Mesothelial cell of epicardium (in vitro differentiated cells): Measurements from ENCODE around the gene MLEC. TPM values are rescaled to one million over a fixed set of nuclear protein-coding genes. Genes with fewer than 3 reads are reported as not detected.

Source experiments
- DNase-seq, 2 experiments: peaks; one replicate each; pipeline ENCODE4 v3.0.0; 2021; ENCODE audit warnings: low spot score in 2 of 2; ENCODE audit not compliant: unreplicated experiment in 2 of 2
- H3K27ac Mint-ChIP-seq: 2 replicates; pipeline ENCODE4 v1.8.0; 2021; ENCODE audit warnings: mixed read lengths
- H3K27me3 Mint-ChIP-seq: 2 replicates; pipeline ENCODE4 v1.8.0; 2021; ENCODE audit warnings: low read depth, mixed read lengths
- H3K36me3 Mint-ChIP-seq: 2 replicates; pipeline ENCODE4 v1.8.0; 2021; ENCODE audit warnings: mixed read lengths
- H3K4me1 Mint-ChIP-seq: 2 replicates; pipeline ENCODE4 v1.8.0; 2021; ENCODE audit warnings: mixed read lengths
- H3K4me3 Mint-ChIP-seq: 2 replicates; pipeline ENCODE4 v1.8.0; 2021; ENCODE audit warnings: mild to moderate bottlenecking, moderate library complexity, mixed read lengths
- H3K9me3 Mint-ChIP-seq: 2 replicates; pipeline ENCODE4 v1.8.0; 2021; ENCODE audit warnings: mixed read lengths
- total RNA-seq: library from RNA; stranded (reverse); gene quantifications from 3 replicates; pipeline ENCODE4 v1.2.1, GENCODE V29; 2021
- TF ChIP-seq, protein P1 (sequence below): fragments of 200-600 bp; sonication (generic); IDR thresholded peaks from one replicate; pipeline ENCODE4 v1.5.0; 2021; ENCODE audit warnings: antibody characterized with exemption; ENCODE audit not compliant: unreplicated experiment

MLEC gene
- total RNA-seq, 1 donor from 2014 or later: 174 TPM

DNA sequence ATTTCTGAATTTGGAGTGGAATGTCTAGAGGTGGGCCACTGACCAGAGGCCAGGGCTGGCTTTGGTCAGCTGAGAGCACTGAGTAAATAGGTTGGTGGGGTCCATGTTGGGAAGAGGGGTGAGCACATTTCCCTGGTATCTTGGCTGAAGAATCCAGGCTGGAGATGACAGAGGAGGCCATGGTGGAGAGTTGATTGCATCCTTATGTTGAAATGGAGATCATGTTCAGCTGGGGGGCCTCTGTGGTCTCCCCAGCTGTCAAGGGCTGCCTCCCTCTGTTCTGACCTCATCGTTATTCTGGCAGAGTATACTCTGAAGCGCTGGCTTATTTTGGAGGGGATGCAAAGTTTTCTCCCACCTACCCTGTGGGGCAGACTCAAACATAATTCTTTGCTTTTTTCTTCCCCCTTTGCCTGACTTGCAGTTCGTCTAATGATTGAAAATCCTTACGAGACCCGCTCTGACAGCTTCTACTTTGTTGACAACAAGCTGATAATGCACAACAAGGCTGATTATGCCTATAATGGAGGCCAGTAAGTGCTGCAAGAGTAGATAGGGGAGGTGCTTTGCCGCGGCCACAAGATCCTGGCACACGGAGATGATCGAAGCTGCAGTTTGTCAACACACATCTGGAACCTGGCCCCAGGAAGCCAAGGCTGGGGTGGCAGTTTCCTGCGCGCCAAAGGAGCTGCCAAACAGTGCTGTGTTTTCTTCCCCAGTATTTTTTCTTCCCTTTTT lies 32.7 kb downstream of the MLEC start:
- Mint-ChIP-seq H3K36me3 (peaks cover 43% of the 10 kb centered on the region), H3K27ac (no peak overlapping the region), H3K27me3 (no peaks in the 10 kb centered on the region), H3K9me3 (no peaks in the 10 kb centered on the region), H3K4me3 (no peak overlapping the region), H3K4me1 (peaks cover 2% of the 10 kb centered on the region)
- no peak for DNase-seq
- TF ChIP-seq, protein P1, sequence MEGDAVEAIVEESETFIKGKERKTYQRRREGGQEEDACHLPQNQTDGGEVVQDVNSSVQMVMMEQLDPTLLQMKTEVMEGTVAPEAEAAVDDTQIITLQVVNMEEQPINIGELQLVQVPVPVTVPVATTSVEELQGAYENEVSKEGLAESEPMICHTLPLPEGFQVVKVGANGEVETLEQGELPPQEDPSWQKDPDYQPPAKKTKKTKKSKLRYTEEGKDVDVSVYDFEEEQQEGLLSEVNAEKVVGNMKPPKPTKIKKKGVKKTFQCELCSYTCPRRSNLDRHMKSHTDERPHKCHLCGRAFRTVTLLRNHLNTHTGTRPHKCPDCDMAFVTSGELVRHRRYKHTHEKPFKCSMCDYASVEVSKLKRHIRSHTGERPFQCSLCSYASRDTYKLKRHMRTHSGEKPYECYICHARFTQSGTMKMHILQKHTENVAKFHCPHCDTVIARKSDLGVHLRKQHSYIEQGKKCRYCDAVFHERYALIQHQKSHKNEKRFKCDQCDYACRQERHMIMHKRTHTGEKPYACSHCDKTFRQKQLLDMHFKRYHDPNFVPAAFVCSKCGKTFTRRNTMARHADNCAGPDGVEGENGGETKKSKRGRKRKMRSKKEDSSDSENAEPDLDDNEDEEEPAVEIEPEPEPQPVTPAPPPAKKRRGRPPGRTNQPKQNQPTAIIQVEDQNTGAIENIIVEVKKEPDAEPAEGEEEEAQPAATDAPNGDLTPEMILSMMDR: no peak

DNA sequence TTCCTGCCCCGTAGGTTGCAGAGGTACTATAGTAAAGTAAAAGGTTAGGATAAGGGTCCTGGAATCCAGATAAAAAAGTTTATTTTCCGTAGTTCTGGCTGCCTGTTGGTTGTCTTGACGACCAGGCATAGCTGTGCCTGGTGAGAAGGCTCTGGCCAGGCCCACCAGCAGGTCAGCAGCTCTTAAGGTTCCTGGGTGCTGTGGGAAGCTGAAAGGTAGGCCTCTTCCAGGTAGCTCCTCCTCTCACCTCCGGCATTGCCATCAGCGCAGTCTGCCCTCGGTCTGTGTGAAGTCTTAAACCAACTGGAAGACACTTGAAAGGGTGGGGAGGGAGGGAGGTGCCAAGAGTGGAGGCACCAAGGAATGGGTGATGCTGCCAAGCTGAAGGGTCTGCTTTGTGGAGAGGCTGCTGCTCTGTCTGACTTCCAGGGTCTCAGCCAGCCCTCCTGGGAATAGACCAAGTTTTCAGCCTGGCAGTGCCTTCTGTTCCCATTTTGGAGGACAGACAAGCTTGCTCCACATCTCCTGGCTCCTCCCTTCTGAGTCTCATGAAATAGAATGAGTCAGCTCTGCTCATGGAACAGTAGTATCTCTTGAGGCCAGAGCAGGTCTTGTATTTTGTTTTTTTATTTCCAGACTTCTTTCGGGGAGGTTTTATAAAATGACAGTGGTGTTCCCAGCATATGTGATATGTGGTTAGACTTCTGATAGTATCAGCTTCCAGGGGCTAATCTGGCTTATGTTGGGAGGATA lies 33.5 kb downstream of the MLEC start:
- H3K27me3 Mint-ChIP-seq: no peaks in the 10 kb centered on the region
- no peak for DNase-seq
- TF ChIP-seq, protein P1: no peak
- H3K9me3 Mint-ChIP-seq: no peaks in the 10 kb centered on the region
- H3K4me3 Mint-ChIP-seq: no peak overlapping the region
- peaks cover 9% of the 10 kb centered on the region for H3K4me1 Mint-ChIP-seq
- H3K36me3 Mint-ChIP-seq: peaks cover 42% of the 10 kb centered on the region
- H3K27ac Mint-ChIP-seq: no peak overlapping the region

DNA sequence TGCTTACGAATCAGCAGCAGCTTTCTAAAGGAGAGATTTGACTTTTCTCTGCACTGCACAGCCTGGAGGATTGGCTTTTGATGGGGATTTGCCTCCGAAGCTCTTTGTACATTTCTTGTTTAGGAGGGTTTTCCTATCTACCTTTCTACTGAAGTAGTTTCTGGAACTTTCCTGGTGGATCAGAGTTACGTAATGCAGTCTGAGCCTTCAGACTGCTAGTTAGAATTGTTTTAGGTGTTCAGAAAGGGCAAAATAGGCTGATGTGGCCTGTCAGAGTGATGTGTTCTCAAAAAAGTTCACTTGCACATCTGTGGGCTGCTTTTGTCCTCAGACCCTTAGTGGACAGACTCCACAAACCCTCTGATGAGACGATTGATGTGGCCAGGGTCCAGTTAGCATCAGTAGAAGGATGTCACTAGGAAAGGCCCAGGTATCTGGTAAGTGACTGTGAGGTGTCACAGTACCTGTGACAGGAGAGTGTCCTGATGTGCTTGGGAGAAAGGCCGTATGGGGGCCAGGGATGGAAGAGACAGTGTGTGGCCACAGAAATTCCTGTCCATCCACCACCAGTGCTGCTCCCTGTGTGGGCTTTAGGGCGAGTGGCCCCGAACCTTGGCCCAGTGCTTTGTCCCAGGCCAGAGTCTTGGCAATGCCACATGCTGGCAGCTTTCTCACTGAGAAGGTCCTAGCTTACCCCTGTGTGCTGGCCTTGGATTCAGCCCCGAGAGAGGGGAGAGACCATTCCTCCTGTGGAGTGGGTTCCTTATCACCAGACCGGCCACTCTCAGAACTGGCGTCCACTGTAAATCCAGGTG lies 34.2 kb downstream of the MLEC start:
- Mint-ChIP-seq H3K4me3 (no peak overlapping the region), H3K4me1 (peaks cover 13% of the 10 kb centered on the region), H3K27ac (no peak overlapping the region), H3K27me3 (no peaks in the 10 kb centered on the region), H3K9me3 (no peaks in the 10 kb centered on the region), H3K36me3 (peaks cover 42% of the 10 kb centered on the region)
- TF ChIP-seq, protein P1: no peak
- DNase-seq: no peak

DNA sequence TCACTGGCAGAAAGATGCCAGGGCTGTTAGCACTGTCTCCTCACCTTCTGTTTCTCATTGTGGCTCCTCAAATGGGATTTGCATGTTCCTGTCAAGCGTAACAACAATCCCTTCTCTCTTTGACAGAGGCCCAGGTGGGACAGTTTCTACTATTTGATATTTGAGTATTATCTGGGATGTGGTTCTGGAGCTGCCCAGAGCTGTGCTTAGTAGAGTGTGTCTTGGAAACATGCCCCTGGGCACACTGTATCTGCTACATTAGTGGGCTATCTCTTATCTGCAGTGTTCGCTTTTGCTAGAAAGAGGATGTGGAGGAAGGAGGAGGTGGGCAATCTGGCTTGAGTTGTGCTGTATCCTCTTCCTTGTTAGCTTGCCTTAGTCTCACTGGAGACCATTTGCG lies 34.9 kb downstream of the MLEC start:
- Mint-ChIP-seq H3K4me3 (no peak overlapping the region), H3K36me3 (peaks cover 37% of the 10 kb centered on the region), H3K4me1 (peaks cover 15% of the 10 kb centered on the region), H3K27me3 (no peaks in the 10 kb centered on the region), H3K27ac (no peak overlapping the region), H3K9me3 (no peaks in the 10 kb centered on the region)
- TF ChIP-seq, protein P1: no peak
- DNase-seq: no peak

DNA sequence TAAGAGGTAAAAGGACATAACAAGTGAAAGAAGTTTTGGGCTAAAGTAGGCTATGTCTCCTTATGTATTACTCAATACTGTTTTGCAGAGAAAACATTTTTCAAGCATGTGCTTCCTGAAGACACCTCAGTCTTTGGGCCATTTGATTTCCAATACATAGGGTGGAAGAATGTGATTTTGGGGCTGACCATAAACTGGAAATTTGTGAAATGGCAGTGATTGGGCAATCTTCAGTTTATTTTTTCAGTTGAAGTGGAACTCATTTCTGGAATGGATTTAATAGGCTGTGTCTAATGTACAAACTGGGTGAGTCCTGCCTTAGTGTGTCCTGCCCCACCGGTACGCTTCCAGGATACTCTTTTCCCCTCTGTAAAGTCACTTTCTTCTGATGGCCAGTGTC lies 35.8 kb downstream of the MLEC start:
- no peak overlapping the region for H3K4me3 Mint-ChIP-seq
- peaks cover 37% of the 10 kb centered on the region for H3K36me3 Mint-ChIP-seq
- peaks cover 15% of the 10 kb centered on the region for H3K4me1 Mint-ChIP-seq
- no peaks in the 10 kb centered on the region for H3K9me3 Mint-ChIP-seq
- TF ChIP-seq, protein P1: no peak
- DNase-seq: no peak
- no peaks in the 10 kb centered on the region for H3K27me3 Mint-ChIP-seq
- H3K27ac Mint-ChIP-seq: no peak overlapping the region
